KMS-11 (cell line): ENCODE measurements around the gene AKAP7.

ENCODE experiments used
- H2AFZ ChIP-seq: fragments of 200-600 bp; sonication (generic); 2 replicates; pipeline ENCODE4 v1.6.1; 2016; ENCODE audit warnings: antibody characterized with exemption, mixed run types, low read depth
- H3K27ac ChIP-seq: fragments of 200-600 bp; sonication (generic); 2 replicates; pipeline ENCODE4 v1.6.1; 2016; ENCODE audit warnings: mild to moderate bottlenecking, mixed run types
- H3K27me3 ChIP-seq: fragments of 200-600 bp; sonication (generic); 2 replicates; pipeline ENCODE4 v1.6.1; 2017; ENCODE audit warnings: mild to moderate bottlenecking, low read depth, mixed run types, moderate library complexity; ENCODE audit not compliant: insufficient read depth
- H3K36me3 ChIP-seq: fragments of 200-600 bp; sonication (generic); 2 replicates; pipeline ENCODE4 v1.6.1; 2017; ENCODE audit warnings: mild to moderate bottlenecking, mixed run types; ENCODE audit not compliant: insufficient read depth
- H3K4me1 ChIP-seq: fragments of 200-600 bp; sonication (generic); 2 replicates; pipeline ENCODE4 v1.6.1; 2016; ENCODE audit warnings: mild to moderate bottlenecking, low read depth, mixed run types; ENCODE audit not compliant: poor library complexity, severe bottlenecking
- H3K4me2 ChIP-seq: fragments of 200-600 bp; sonication (generic); 2 replicates; pipeline ENCODE4 v1.7.0; 2016; ENCODE audit warnings: mild to moderate bottlenecking, mixed run types
- H3K4me3 ChIP-seq: fragments of 200-600 bp; sonication (generic); IDR thresholded peaks from 2 replicates; pipeline ENCODE4 v1.6.1; 2017; ENCODE audit warnings: low read depth, low read length, mixed read lengths; ENCODE audit not compliant: insufficient read depth
- H3K79me2 ChIP-seq: fragments of 200-600 bp; sonication (generic); 2 replicates; pipeline ENCODE4 v1.6.1; 2016; ENCODE audit warnings: low read depth, mixed run types; ENCODE audit not compliant: insufficient read depth
- H3K9ac ChIP-seq: fragments of 200-600 bp; sonication (generic); 2 replicates; pipeline ENCODE4 v1.6.1; 2016; ENCODE audit warnings: mild to moderate bottlenecking, mixed run types
- H4K20me1 ChIP-seq: fragments of 200-600 bp; sonication (generic); 2 replicates; pipeline ENCODE4 v1.6.1; 2016; ENCODE audit warnings: mild to moderate bottlenecking, mixed run types; ENCODE audit not compliant: insufficient read depth
- CTCF ChIP-seq: fragments of 200-600 bp; sonication (generic); conservative IDR thresholded peaks from 2 replicates; pipeline ENCODE4 v1.6.1; 2017; ENCODE audit warnings: low read depth, mild to moderate bottlenecking, antibody characterized with exemption, low read length, moderate library complexity, mixed read lengths

The AKAP7 gene

DNA sequence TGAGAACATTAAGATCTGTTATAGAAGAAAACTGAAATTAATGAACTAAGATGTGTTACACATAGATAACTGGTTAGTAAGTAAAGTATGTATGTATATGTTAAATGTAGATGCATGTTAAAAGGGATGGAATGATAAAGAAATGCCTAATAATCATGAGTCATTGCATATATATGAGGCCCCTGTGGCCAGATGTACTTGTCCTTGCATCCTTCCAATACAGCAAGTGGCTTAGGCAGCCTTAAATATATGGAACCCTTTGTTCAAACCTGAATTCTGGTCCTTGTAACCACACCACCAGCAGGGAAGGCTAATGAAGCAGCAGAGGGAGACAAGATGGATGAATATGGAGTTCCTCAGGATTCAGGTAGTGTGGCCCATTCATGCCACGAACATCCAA is 9.8 kb upstream of the AKAP7 start:
- H3K4me1 ChIP-seq = no peaks in the 10 kb centered on the region
- no peak overlapping the region for H3K9ac ChIP-seq
- H3K79me2 ChIP-seq = no peaks in the 10 kb centered on the region
- no peak overlapping the region for H3K4me2 ChIP-seq
- H2AFZ ChIP-seq = no peak overlapping the region
- H4K20me1 ChIP-seq = no peaks in the 10 kb centered on the region
- H3K27ac ChIP-seq = no peak overlapping the region
- no peak for TF ChIP-seq CTCF
- no peaks in the 10 kb centered on the region for H3K36me3 ChIP-seq
- H3K27me3 ChIP-seq = no peaks in the 10 kb centered on the region
- no peak overlapping the region for H3K4me3 ChIP-seq

GRCh38 chr6:131129689-131130553 is 5.3 kb upstream of the AKAP7 start:
- H3K27me3 ChIP-seq = no peaks in the 10 kb centered on the region
- no peak overlapping the region for H3K9ac ChIP-seq
- no peak overlapping the region for H3K27ac ChIP-seq
- H3K4me2 ChIP-seq = no peak overlapping the region
- H3K79me2 ChIP-seq = no peaks in the 10 kb centered on the region
- no peak for TF ChIP-seq CTCF
- no peak overlapping the region for H3K4me3 ChIP-seq
- H2AFZ ChIP-seq = no peak overlapping the region
- H4K20me1 ChIP-seq = no peaks in the 10 kb centered on the region
- no peaks in the 10 kb centered on the region for H3K36me3 ChIP-seq
- H3K4me1 ChIP-seq = peaks cover 5% of the 10 kb centered on the region

GRCh38 chr6:131130554-131130940 is 4.7 kb upstream of the AKAP7 start:
- Histone ChIP-seq H3K79me2 (no peaks in the 10 kb centered on the region), H3K4me1 (peaks cover 7% of the 10 kb centered on the region), H3K27ac (no peak overlapping the region), H3K9ac (no peak overlapping the region), H3K4me3 (no peak overlapping the region), H3K4me2 (no peak overlapping the region), H2AFZ (no peak overlapping the region), H4K20me1 (no peaks in the 10 kb centered on the region), H3K27me3 (no peaks in the 10 kb centered on the region), H3K36me3 (no peaks in the 10 kb centered on the region)
- no peak for TF ChIP-seq CTCF

- H4K20me1 ChIP-seq = no peaks in the 10 kb centered on the region
Observed at GRCh38 chr6:131132360-131132759, 2.9 kb upstream of the AKAP7 start.

More at GRCh38 chr6:131132360-131132759, 2.9 kb upstream of the AKAP7 start:
- Histone ChIP-seq H3K27me3 (no peaks in the 10 kb centered on the region), H3K36me3 (no peaks in the 10 kb centered on the region), H3K27ac (no peak overlapping the region), H3K4me2 (no peak overlapping the region), H2AFZ (no peak overlapping the region), H3K9ac (no peak overlapping the region), H3K79me2 (no peaks in the 10 kb centered on the region), H3K4me1 (peaks cover 7% of the 10 kb centered on the region), H3K4me3 (no peak overlapping the region)
- no peak for TF ChIP-seq CTCF
